ENCODE measurements around the gene R3HDML.

GRCh38 chr20:44360221-44360620 is 23.4 kb downstream of the R3HDML start:
- no peak for TF ChIP-seq GATA2 (IDR thresholded peaks at IDR 0.05; ENCODE audit: low read depth, low read length)
- TF ChIP-seq GATA3 (IDR thresholded peaks at IDR 0.05; ENCODE audit: low read depth, low read length): no peak

Data from SH-SY5Y (cell line).